HepG2 (cell line): ENCODE results near the gene STX10. TPM values are rescaled to one million over a fixed set of nuclear protein-coding genes. Genes with fewer than 3 reads are reported as not detected.

ENCODE experiments used
- ATF7-NPFF ChIP-seq: sonication (generic); formaldehyde crosslinking; IDR thresholded peaks from 2 replicates; pipeline ENCODE4 v1.8.1; 2023; ENCODE audit warnings: mild to moderate bottlenecking, low read depth, missing genetic modification reagents, moderate library complexity
- GABPA ChIP-seq, 2 experiments: IDR thresholded peaks; 2 replicates each; pipeline ENCODE4 v1.6.1; 2011 to 2016; ENCODE audit warnings: low read depth in 2 of 2, low read length in 1 of 2, missing biosample characterization in 1 of 2, missing genetic modification characterization in 1 of 2
- HNRNPK ChIP-seq: fragments of 200-400 bp; formaldehyde crosslinking; IDR thresholded peaks from 2 replicates; pipeline ENCODE4 v1.6.1; 2018; ENCODE audit warnings: low read length, low read depth, moderate library complexity, mild to moderate bottlenecking; ENCODE audit not compliant: poor library complexity, severe bottlenecking
- KAT7 ChIP-seq: IDR thresholded peaks from 2 replicates; pipeline ENCODE4 v1.6.1; 2018; ENCODE audit warnings: borderline replicate concordance, missing compliant biosample characterization
- KLF9 ChIP-seq: IDR thresholded peaks from 2 replicates; pipeline ENCODE4 v1.6.1; 2016; ENCODE audit warnings: low read depth
- LCORL ChIP-seq, 2 experiments: fragments of 450-650 bp in 1 of 2; sonication (generic) in 1 of 2; formaldehyde crosslinking in 1 of 2; IDR thresholded peaks; 2 replicates each; pipeline versions ENCODE4 v1.5.0 to v1.6.1; 2017 to 2020; ENCODE audit warnings: antibody characterized with exemption in 1 of 2, missing genetic modification reagents in 1 of 2
- MEIS2 ChIP-seq: sonication (generic); formaldehyde crosslinking; IDR thresholded peaks from 2 replicates; pipeline ENCODE4 v1.9.0; 2021; ENCODE audit warnings: mild to moderate bottlenecking, missing genetic modification reagents
- MTA1 ChIP-seq: sonication (generic); formaldehyde crosslinking; IDR thresholded peaks from 2 replicates; pipeline ENCODE4 v1.4.0; 2020; ENCODE audit warnings: missing genetic modification reagents, mild to moderate bottlenecking, borderline replicate concordance
- NKX3-1 ChIP-seq: sonication (generic); formaldehyde crosslinking; IDR thresholded peaks from 2 replicates; pipeline ENCODE4 v1.5.0; 2020; ENCODE audit warnings: missing genetic modification reagents
- POLR2A ChIP-seq, 2 experiments: IDR thresholded peaks; 2 replicates each; pipeline ENCODE4 v1.6.1; 2011; ENCODE audit warnings: low read depth in 2 of 2, low read length in 2 of 2, mild to moderate bottlenecking in 1 of 2, moderate library complexity in 1 of 2; ENCODE audit not compliant: insufficient read depth in 1 of 2
- RFX5 ChIP-seq: IDR thresholded peaks from 2 replicates; pipeline ENCODE4 v1.6.1; 2011; ENCODE audit warnings: low read depth, low read length, improper control_type of control experiment
- RXRA ChIP-seq: sonication (generic); formaldehyde crosslinking; IDR thresholded peaks from 2 replicates; pipeline ENCODE4 v1.5.1; 2020; ENCODE audit warnings: missing genetic modification reagents
- TEAD3 ChIP-seq: optimal IDR thresholded peaks from 2 replicates; pipeline ENCODE3; 2016; ENCODE audit warnings: borderline replicate concordance
- ZNF446 ChIP-seq: sonication (generic); formaldehyde crosslinking; IDR thresholded peaks from 2 replicates; pipeline ENCODE4 v1.5.0; 2020; ENCODE audit warnings: mild to moderate bottlenecking, missing genetic modification reagents
- ZNF569 ChIP-seq: sonication (generic); formaldehyde crosslinking; IDR thresholded peaks from 2 replicates; pipeline ENCODE4 v1.5.0; 2020; ENCODE audit warnings: mild to moderate bottlenecking, missing genetic modification reagents, moderate library complexity, borderline replicate concordance
- ZNF7 ChIP-seq: IDR thresholded peaks from 2 replicates; pipeline ENCODE4 v1.6.1; 2016; ENCODE audit warnings: missing biosample characterization, missing genetic modification reagents
- ZNF746 ChIP-seq: sonication (generic); formaldehyde crosslinking; IDR thresholded peaks from 2 replicates; pipeline ENCODE4 v1.8.0; 2022; ENCODE audit warnings: mild to moderate bottlenecking, missing genetic modification reagents
- polyA plus RNA-seq, 8 experiments: library from polyadenylated mRNA; depleted of rRNA in 3 of 8; stranded (reverse) in 7 of 8; unstranded in 1 of 8; fragments of >200 nt; fragmentation: Illumina TruSeq in 4 of 8; extraction: Trizol in 4 of 8; gene quantifications; 2 replicates each; pipeline versions ENCODE4 v1.2.1 to v1.2.3, GENCODE V29; 2011 to 2016; ENCODE audit warnings: low read depth in 4 of 8, missing spikeins in 1 of 8, mixed read lengths in 1 of 8; ENCODE audit not compliant: insufficient read depth in 1 of 8
- total RNA-seq, 5 experiments: library from RNA; depleted of rRNA; stranded (reverse); fragments of >200 nt; fragmentation: Illumina TruSeq; extraction: Trizol; gene quantifications; 2 replicates each; pipeline ENCODE4 v1.2.3, GENCODE V29; 2016; ENCODE audit warnings: low read depth in 1 of 5
- TF ChIP-seq, protein P1 (sequence below): sonication (generic); formaldehyde crosslinking; IDR thresholded peaks from 2 replicates; pipeline ENCODE4 v1.5.0; 2020; ENCODE audit warnings: missing genetic modification reagents
- TF ChIP-seq, protein P2 (sequence below), 2 experiments: fragments of 450-650 bp in 1 of 2; sonication (generic) in 1 of 2; formaldehyde crosslinking in 1 of 2; IDR thresholded peaks; 2 replicates each; pipeline versions ENCODE4 v1.6.1 to v1.8.0; 2016 to 2022; ENCODE audit warnings: antibody characterized with exemption in 1 of 2, mild to moderate bottlenecking in 1 of 2, missing genetic modification reagents in 1 of 2

Gene STX10
- total and polyA plus RNA-seq, 2 of the 13 experiments (the other 11 are each of a cell fraction or from before 2014, with no cell fraction given): 47.9 to 66.4 TPM

DNA sequence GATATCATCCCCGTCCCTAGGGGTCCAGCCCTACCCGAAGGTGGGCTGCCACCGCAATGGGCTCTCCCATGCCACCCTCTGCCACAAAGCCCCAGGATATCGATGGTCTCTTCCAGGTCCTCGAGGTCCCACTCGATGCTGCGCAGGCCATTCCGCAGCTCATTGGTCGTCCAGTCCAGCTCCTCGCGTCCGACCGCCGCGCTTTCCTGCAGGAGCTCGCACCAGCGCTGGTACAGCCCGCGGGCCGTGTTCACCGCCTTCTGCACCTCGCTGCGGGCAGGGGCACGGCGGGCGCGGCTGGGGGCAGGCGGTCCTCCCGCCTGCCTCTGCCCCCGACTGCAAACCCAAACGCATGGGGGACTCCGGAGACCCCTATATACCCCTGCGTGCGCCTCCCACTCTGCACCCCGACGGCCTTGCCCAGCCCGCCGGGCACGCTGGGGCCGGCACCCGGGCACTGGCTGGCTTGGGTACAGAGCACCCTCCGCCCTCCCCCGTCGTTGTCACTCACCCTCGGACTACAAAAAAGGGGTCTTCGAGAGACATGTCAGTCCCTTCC is 468 bp downstream of the STX10 start (continued):
- TF ChIP-seq MTA1 (CRISPR knock-in tag) (0 out of 2 replicates have a peak, but pooled peaks have one; percentile 1), MEIS2 (CRISPR knock-in tag) (peak; percentile 26; the same call in 1 of the 2 replicates), NKX3-1 (CRISPR knock-in tag) (0 out of 2 replicates have a peak, but pooled peaks have one; percentile 18), ATF7-NPFF (CRISPR knock-in tag) (no peak), RFX5 (no peak), LCORL (IDR thresholded peaks at IDR 0.05) (no peak), LCORL (CRISPR knock-in tag; IDR thresholded peaks at IDR 0.05) (0 out of 2 replicates have a peak, but pooled peaks have one; percentile 0), GABPA (IDR thresholded peaks at IDR 0.05; ENCODE audit: low read depth, low read length) (peak; percentile 25; the same call in 1 of the 2 replicates), GABPA (CRISPR knock-in tag; IDR thresholded peaks at IDR 0.05; ENCODE audit: low read depth) (no peak), ZNF7 (CRISPR knock-in tag) (no peak), POLR2A (IDR thresholded peaks at IDR 0.05; ENCODE audit: insufficient read depth in 1 of 2, low read depth in 2 of 2, low read length in 2 of 2) (peak; percentile 19 to 51; a peak in 2 of 4 replicates), RXRA (CRISPR knock-in tag) (0 out of 2 replicates have a peak, but pooled peaks have one; percentile 4), TEAD3 (peak; percentile 17), ZNF569 (CRISPR knock-in tag) (0 out of 2 replicates have a peak, but pooled peaks have one; percentile 2), HNRNPK (peak; percentile 55), KLF9 (CRISPR knock-in tag) (no peak), KAT7 (peak; percentile 35; the same call in 1 of the 2 replicates), ZNF446 (CRISPR knock-in tag) (peak; percentile 80), ZNF746 (CRISPR knock-in tag) (no peak)
- TF ChIP-seq, protein P1, sequence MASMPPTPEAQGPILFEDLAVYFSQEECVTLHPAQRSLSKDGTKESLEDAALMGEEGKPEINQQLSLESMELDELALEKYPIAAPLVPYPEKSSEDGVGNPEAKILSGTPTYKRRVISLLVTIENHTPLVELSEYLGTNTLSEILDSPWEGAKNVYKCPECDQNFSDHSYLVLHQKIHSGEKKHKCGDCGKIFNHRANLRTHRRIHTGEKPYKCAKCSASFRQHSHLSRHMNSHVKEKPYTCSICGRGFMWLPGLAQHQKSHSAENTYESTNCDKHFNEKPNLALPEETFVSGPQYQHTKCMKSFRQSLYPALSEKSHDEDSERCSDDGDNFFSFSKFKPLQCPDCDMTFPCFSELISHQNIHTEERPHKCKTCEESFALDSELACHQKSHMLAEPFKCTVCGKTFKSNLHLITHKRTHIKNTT (CRISPR knock-in tag): no peak
- TF ChIP-seq, protein P2, sequence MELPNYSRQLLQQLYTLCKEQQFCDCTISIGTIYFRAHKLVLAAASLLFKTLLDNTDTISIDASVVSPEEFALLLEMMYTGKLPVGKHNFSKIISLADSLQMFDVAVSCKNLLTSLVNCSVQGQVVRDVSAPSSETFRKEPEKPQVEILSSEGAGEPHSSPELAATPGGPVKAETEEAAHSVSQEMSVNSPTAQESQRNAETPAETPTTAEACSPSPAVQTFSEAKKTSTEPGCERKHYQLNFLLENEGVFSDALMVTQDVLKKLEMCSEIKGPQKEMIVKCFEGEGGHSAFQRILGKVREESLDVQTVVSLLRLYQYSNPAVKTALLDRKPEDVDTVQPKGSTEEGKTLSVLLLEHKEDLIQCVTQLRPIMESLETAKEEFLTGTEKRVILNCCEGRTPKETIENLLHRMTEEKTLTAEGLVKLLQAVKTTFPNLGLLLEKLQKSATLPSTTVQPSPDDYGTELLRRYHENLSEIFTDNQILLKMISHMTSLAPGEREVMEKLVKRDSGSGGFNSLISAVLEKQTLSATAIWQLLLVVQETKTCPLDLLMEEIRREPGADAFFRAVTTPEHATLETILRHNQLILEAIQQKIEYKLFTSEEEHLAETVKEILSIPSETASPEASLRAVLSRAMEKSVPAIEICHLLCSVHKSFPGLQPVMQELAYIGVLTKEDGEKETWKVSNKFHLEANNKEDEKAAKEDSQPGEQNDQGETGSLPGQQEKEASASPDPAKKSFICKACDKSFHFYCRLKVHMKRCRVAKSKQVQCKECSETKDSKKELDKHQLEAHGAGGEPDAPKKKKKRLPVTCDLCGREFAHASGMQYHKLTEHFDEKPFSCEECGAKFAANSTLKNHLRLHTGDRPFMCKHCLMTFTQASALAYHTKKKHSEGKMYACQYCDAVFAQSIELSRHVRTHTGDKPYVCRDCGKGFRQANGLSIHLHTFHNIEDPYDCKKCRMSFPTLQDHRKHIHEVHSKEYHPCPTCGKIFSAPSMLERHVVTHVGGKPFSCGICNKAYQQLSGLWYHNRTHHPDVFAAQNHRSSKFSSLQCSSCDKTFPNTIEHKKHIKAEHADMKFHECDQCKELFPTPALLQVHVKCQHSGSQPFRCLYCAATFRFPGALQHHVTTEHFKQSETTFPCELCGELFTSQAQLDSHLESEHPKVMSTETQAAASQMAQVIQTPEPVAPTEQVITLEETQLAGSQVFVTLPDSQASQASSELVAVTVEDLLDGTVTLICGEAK (IDR thresholded peaks at IDR 0.05): no peak
- TF ChIP-seq, protein P2 (CRISPR knock-in tag; IDR thresholded peaks at IDR 0.05): peak; percentile 35; the same call in 1 of the 2 replicates
